CD4-positive, alpha-beta memory T cell (primary cell): Measurements from ENCODE around the gene REC114. TPM values are rescaled to one million over a fixed set of nuclear protein-coding genes. Genes with fewer than 3 reads are reported as not detected.

Source experiments
- CTCF ChIA-PET: fragments of 350-600 bp; sonication (Branson Sonifier 250); formaldehyde crosslinking; loops from one replicate; lab custom pipeline; 2021; ENCODE audit warnings: inconsistent platforms; ENCODE audit not compliant: partially characterized antibody; lab: Charles Lee
- POLR2A ChIA-PET: fragments of 350-600 bp; sonication (Branson Sonifier 250); formaldehyde crosslinking; loops from one replicate; lab custom pipeline; 2021; ENCODE audit not compliant: partially characterized antibody; lab: Charles Lee
- DNase-seq, 5 donors: peaks; one replicate each; pipeline versions ENCODE4 v3.0.0 to v3.0.0-alpha.2; 2020 to 2022; ENCODE audit warnings: mixed read lengths in 1 of 5
- H3K27ac ChIP-seq: one replicate; pipeline ENCODE4 v1.7.0; 2013; ENCODE audit warnings: low read depth, low read length
- H3K27me3 ChIP-seq: 2 replicates; pipeline ENCODE4 v1.7.0; 2013; ENCODE audit warnings: mild to moderate bottlenecking, low read length, moderate library complexity; ENCODE audit not compliant: insufficient read depth
- H3K36me3 ChIP-seq: 2 replicates; pipeline ENCODE4 v1.7.0; 2013; ENCODE audit warnings: mild to moderate bottlenecking, low read length, moderate library complexity; ENCODE audit not compliant: insufficient read depth
- H3K4me1 ChIP-seq: 2 replicates; pipeline ENCODE4 v1.7.0; 2013; ENCODE audit warnings: mild to moderate bottlenecking, low read length, moderate library complexity; ENCODE audit not compliant: insufficient read depth
- H3K4me3 ChIP-seq, 2 donors: one replicate each; pipeline ENCODE4 v1.7.0; 2013; ENCODE audit warnings: low read length in 2 of 2, mild to moderate bottlenecking in 1 of 2
- H3K9me3 ChIP-seq, 2 donors: one replicate each; pipeline ENCODE4 v1.7.0; 2013; ENCODE audit warnings: low read length in 2 of 2, control low read depth in 1 of 2; ENCODE audit not compliant: control insufficient read depth in 1 of 2
- H3K27ac Mint-ChIP-seq, 7 donors: one replicate each; pipeline ENCODE4 v1.8.0; 2020 to 2021; ENCODE audit warnings: mixed read lengths in 7 of 7, mild to moderate bottlenecking in 6 of 7, inconsistent platforms in 3 of 7, moderate library complexity in 3 of 7
- H3K27me3 Mint-ChIP-seq, 2 donors: one replicate each; pipeline ENCODE4 v1.8.0; 2020 to 2021; ENCODE audit warnings: mixed read lengths in 2 of 2
- H3K36me3 Mint-ChIP-seq, 2 donors: one replicate each; pipeline ENCODE4 v1.8.0; 2020 to 2021; ENCODE audit warnings: mixed read lengths in 2 of 2, inconsistent platforms in 1 of 2, mild to moderate bottlenecking in 1 of 2
- H3K4me1 Mint-ChIP-seq, 4 donors: one replicate each; pipeline ENCODE4 v1.8.0; 2020 to 2021; ENCODE audit warnings: mixed read lengths in 4 of 4, mild to moderate bottlenecking in 1 of 4
- H3K4me3 Mint-ChIP-seq, 8 donors: one replicate each; pipeline ENCODE4 v1.8.0; 2020 to 2021; ENCODE audit warnings: mixed read lengths in 8 of 8, mild to moderate bottlenecking in 7 of 8, moderate library complexity in 6 of 8, inconsistent platforms in 3 of 8
- H3K9me3 Mint-ChIP-seq, 8 donors: one replicate each; pipeline ENCODE4 v1.8.0; 2020 to 2021; ENCODE audit warnings: mixed read lengths in 8 of 8, mild to moderate bottlenecking in 5 of 8, inconsistent platforms in 3 of 8, moderate library complexity in 1 of 8
- intact Hi-C: fragments of 100-400 bp; cut with micrococcal nuclease; formaldehyde crosslinking; loops from one replicate; pipeline ENCODE4 v1.15.1; 2023
- polyA plus RNA-seq, 2 donors: library from polyadenylated mRNA; unstranded; fragments of 300-500 nt; fragmentation: Illumina TruSeq; gene quantifications; one replicate each; pipeline ENCODE4 v1.2.3, GENCODE V29; 2021
- total RNA-seq, 2 experiments: library from RNA; stranded (reverse); gene quantifications; one replicate each; pipeline ENCODE4 v1.2.3, GENCODE V29; 2021

Gene REC114
- total and polyA plus RNA-seq, 4 experiments from 2014 or later: not detected

DNA sequence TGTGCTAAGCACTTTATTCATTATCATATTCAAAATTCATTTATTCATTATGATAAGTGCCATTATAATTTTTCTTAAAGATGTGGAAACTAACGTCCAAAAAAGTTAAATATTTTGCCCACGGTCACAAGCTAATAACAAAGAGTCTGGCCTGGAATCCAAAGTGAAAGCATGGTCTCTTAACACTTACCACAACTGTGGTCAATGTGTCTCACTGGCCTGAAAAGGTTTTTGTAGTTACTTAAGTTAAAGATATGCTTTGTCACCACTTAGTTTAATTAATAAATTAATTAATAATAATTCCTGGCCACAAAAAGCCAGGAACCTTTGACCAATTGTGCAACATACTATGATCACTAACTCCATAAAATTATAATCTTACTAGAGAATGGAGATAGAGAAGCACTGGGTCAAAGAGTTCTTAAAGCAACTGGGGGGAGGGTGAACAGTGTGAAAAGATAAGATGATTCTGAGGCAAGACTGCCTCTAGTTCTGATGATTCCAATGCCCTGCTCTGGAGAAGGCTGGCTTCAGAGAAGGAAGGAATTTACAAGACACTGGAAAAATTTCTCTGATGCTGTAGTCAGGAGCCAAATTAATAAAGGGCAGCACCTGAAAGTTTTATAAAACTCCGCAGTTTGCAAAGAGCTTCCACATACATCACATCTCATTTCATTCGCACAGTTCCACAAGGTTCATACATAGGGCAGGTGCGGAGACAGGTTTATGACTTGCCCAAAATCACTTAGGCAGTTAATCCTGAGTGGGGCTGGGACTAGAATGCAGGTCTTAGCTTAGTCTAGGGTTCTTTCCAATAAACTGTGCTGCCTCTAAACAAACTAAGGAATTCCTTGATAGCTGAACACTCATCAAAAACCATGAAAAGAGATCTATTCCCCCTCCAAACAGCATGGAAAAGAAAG is 157.7 kb downstream of the REC114 start:
- peaks cover 8 to 10% of the 10 kb centered on the region in 2 donors for H3K36me3 Mint-ChIP-seq

DNA sequence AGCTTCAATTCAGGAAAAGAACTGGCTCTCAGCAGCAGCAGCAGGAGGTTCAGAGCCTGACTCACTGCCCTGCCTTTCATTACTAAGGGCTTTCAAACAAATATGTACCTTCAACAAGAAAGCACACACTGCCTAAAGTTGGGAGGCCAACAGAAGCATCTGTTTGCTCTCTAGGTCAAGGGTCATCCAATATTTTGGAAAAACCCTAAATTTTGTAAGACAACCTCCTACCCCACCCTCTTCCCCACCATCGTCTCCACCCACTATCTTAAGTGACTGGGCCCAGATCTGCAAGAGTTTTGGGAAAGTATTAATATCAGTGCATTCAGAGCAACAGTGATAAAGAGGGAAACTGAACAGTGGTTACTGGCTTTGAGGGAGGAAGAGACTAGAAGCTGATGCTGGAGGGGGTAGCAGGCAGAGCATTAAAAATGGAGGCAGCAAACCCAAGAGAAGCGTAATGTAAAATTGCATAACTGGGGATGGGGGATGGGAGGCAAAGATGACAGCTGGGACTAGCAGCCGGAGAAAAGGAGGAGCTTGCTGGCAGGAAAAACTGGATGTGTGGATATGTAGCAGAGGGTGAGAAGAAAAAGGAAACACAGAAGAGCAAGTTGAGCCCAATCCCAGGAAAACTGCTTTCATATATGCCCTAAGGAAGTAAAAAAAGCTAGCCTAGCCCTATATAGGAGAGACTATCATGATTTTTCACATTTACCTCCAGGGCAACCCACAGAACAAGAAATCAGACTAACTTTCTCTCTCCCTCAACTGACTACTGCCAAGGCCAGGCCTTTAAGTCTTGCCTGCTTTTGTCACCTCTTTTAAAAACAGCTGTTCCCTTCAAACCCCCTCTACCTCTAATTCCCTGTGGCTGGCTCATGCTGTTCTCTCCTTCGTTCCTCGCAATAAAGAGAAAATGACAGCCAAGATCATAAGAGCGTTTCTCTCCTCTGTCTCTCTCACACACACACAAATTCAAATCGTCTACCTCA is 158.8 kb downstream of the REC114 start:
- no peaks in the 10 kb centered on the region for H3K9me3 ChIP-seq
- H3K27me3 ChIP-seq: no peaks in the 10 kb centered on the region
- CTCF ChIA-PET: interaction anchor here (1.9 kb wide), 1 partner anchor 34 kb away, joined by 15 read pairs; no protein-coding TSS in a partner anchor
- no peaks in the 10 kb centered on the region for H3K36me3 ChIP-seq
- no peak for DNase-seq
- Mint-ChIP-seq H3K4me1 (peaks cover 17 to 44% (median 28%) of the 10 kb centered on the region in 4 donors), H3K36me3 (peaks cover 1 to 8% of the 10 kb centered on the region in 2 donors), H3K27me3 (no peaks in the 10 kb centered on the region), H3K27ac (no peak overlapping the region), H3K9me3 (no peaks in the 10 kb centered on the region), H3K4me3 (no peak overlapping the region)
- intact Hi-C loops: no loop called here
- H3K27ac ChIP-seq: no peak overlapping the region
- H3K4me1 ChIP-seq: peaks cover 29% of the 10 kb centered on the region
- POLR2A ChIA-PET: no interaction called here
- H3K4me3 ChIP-seq: no peak overlapping the region

More for the DNA sequence above, 157.7 kb downstream of the REC114 start:
- DNase-seq: no peak
- Mint-ChIP-seq H3K27ac (no peak overlapping the region), H3K4me3 (no peak overlapping the region), H3K27me3 (no peaks in the 10 kb centered on the region), H3K9me3 (no peaks in the 10 kb centered on the region), H3K4me1 (peaks cover 21 to 51% (median 30%) of the 10 kb centered on the region in 4 donors)
- Histone ChIP-seq H3K9me3 (no peaks in the 10 kb centered on the region), H3K36me3 (no peaks in the 10 kb centered on the region), H3K27me3 (no peaks in the 10 kb centered on the region), H3K4me3 (no peak overlapping the region), H3K27ac (no peak overlapping the region), H3K4me1 (peaks cover 29% of the 10 kb centered on the region)
- CTCF ChIA-PET: no interaction called here
- intact Hi-C loops: no loop called here
- POLR2A ChIA-PET: no interaction called here

DNA sequence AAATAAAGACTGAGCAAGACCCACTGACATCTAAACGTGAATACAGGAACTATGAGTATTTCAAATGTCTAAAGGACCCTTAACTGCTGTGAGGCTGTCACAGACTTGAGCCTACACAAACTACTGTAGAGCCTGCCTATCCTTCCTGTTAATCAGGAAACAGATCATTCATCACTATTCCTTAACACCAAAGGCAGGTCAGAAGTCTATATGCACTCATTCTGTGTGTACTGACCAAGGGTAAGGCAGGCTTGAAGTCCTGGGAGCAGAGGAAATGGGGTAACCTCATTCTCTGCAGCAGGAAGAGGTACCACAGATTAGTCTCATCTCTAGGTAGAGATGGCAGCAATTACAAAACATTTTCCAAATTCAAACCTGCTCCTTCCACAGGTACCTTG is 159.5 kb downstream of the REC114 start:
- Histone ChIP-seq H3K27me3 (no peaks in the 10 kb centered on the region), H3K27ac (no peak overlapping the region), H3K36me3 (no peaks in the 10 kb centered on the region), H3K4me3 (no peak overlapping the region), H3K4me1 (peaks cover 29% of the 10 kb centered on the region), H3K9me3 (no peaks in the 10 kb centered on the region)
- CTCF ChIA-PET: interaction anchor here (1.9 kb wide), 1 partner anchor 34 kb away, joined by 15 read pairs; no protein-coding TSS in a partner anchor
- peaks cover 6 to 12% of the 10 kb centered on the region in 2 donors for H3K36me3 Mint-ChIP-seq
- no peak overlapping the region for H3K27ac Mint-ChIP-seq
- no peaks in the 10 kb centered on the region for H3K9me3 Mint-ChIP-seq
- POLR2A ChIA-PET: no interaction called here
- no peak overlapping the region for H3K4me3 Mint-ChIP-seq
- no peak for DNase-seq
- H3K4me1 Mint-ChIP-seq: peaks cover 24 to 46% (median 34%) of the 10 kb centered on the region in 4 donors
- intact Hi-C loops: no loop called here
- no peaks in the 10 kb centered on the region for H3K27me3 Mint-ChIP-seq

DNA sequence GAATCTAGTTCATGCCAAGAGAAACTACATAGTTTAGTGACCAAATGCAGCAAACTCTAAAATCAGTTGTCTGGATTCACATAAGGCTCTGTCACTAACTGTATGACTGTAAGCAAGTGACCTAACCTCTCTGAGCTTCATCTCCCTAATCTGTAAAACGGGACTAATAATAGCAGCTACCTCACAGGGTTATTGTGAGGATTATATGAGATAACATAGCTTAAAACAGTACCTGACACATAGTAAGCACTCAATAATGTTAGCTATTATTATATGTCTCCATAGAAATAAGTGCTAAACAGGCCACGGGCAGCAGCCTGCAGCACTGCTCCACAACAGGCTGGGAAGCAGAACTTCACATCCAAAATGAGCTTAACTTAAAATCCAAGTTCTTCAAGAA is 160.0 kb downstream of the REC114 start:
- Mint-ChIP-seq H3K36me3 (peaks cover 9 to 10% of the 10 kb centered on the region in 2 donors), H3K27ac (peak overlapping the region in 1 of 7 donors; percentile 44), H3K9me3 (no peaks in the 10 kb centered on the region), H3K4me1 (peaks cover 25 to 49% (median 35%) of the 10 kb centered on the region in 4 donors), H3K27me3 (no peaks in the 10 kb centered on the region), H3K4me3 (peak overlapping the region in 1 of 8 donors; percentile 53)
- H3K4me1 ChIP-seq: peaks cover 34% of the 10 kb centered on the region
- DNase-seq: no peak
- no peaks in the 10 kb centered on the region for H3K36me3 ChIP-seq
- no peak overlapping the region for H3K27ac ChIP-seq
- no peaks in the 10 kb centered on the region for H3K27me3 ChIP-seq
- no peaks in the 10 kb centered on the region for H3K9me3 ChIP-seq
- ChIA-PET CTCF (interaction anchor here (1.9 kb wide), 1 partner anchor 33 kb away, joined by 15 read pairs; no protein-coding TSS in a partner anchor), POLR2A (no interaction called here)
- intact Hi-C loops: no loop called here
- no peak overlapping the region for H3K4me3 ChIP-seq

DNA sequence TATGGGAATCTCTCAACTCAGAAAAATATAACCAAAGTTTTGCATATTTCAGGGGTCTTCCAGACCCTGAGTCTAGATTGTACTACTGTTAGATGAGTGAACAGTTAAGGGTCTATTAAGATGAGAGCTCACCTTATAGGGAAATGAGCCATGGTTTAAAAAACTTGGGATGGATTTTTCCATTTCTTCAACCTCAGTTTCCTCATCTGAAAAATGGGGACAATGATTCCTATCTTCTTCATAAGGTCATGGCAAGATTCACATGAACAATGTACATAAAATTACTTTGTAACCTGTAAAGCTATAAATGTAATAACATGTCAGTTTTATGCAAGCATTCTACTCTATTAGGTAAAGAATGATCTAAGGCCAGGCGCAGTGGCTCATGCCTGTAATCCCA is 161.5 kb downstream of the REC114 start:
- Mint-ChIP-seq H3K4me1 (peaks cover 29 to 47% (median 37%) of the 10 kb centered on the region in 4 donors), H3K36me3 (peaks cover 15% of the 10 kb centered on the region in 2 donors), H3K9me3 (no peaks in the 10 kb centered on the region), H3K27ac (no peak overlapping the region), H3K4me3 (no peak overlapping the region), H3K27me3 (no peaks in the 10 kb centered on the region)
- intact Hi-C loops: no loop called here
- H3K27me3 ChIP-seq: no peaks in the 10 kb centered on the region
- DNase-seq: no peak
- H3K36me3 ChIP-seq: no peaks in the 10 kb centered on the region
- POLR2A ChIA-PET: interaction anchor here (0.7 kb wide), 1 partner anchor 38 kb away, joined by 3 read pairs; no protein-coding TSS in a partner anchor
- H3K27ac ChIP-seq: no peak overlapping the region
- peaks cover 41% of the 10 kb centered on the region for H3K4me1 ChIP-seq
- no peak overlapping the region for H3K4me3 ChIP-seq
- H3K9me3 ChIP-seq: no peaks in the 10 kb centered on the region
- CTCF ChIA-PET: interaction anchor here (0.7 to 1.3 kb wide), 2 partner anchors 15 to 32 kb away, joined by 3 read pairs; no protein-coding TSS in a partner anchor

DNA sequence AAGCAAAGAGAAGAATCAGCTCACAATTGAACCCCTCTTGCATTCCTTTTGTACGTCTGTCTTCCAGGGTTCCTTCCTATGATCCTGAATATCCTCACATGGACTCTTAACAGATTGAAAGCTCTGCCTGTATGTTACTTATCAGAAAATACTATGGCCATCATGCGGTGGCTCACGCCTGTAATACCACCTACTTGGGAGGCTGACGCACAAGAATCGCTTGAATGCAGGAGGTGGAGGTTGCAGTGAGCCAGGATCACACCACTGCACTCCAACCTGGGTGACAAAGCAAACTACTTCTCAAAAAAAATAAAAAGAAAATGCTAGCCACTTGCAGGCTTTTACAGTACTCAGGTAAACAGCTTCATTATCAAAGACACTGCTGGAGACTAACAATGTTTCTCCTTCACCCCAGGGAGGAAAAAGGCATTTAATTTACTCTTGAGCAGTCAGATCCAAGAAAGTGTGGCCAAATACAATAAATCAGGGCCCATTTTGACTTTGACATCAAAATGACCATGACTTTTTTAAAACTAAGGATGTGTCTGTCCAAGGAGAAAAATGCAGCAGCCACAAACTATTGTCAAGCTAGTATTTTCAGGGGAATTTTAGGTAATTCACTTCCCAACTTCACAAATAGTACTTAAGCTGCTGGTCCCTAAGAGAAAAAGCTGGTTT is 162.9 kb downstream of the REC114 start:
- Mint-ChIP-seq H3K9me3 (no peaks in the 10 kb centered on the region), H3K4me1 (peaks cover 27 to 52% (median 41%) of the 10 kb centered on the region in 4 donors), H3K4me3 (no peak overlapping the region), H3K27ac (no peak overlapping the region), H3K27me3 (no peaks in the 10 kb centered on the region), H3K36me3 (peaks cover 15% of the 10 kb centered on the region in 2 donors)
- no peak overlapping the region for H3K4me3 ChIP-seq
- intact Hi-C loops: no loop called here
- no peak overlapping the region for H3K27ac ChIP-seq
- ChIA-PET CTCF (interaction anchor here (0.8 to 3.6 kb wide), 5 partner anchors 10 to 71 kb away, joined by 3 to 28 read pairs (median 4); no protein-coding TSS in a partner anchor), POLR2A (interaction anchor here (1.6 kb wide), 1 partner anchor 8 kb away, joined by 4 read pairs; no protein-coding TSS in a partner anchor)
- no peaks in the 10 kb centered on the region for H3K36me3 ChIP-seq
- H3K27me3 ChIP-seq: no peaks in the 10 kb centered on the region
- H3K4me1 ChIP-seq: peaks cover 41% of the 10 kb centered on the region
- no peak for DNase-seq
- H3K9me3 ChIP-seq: no peaks in the 10 kb centered on the region
